ENCODE results near the gene SLC22A9. TPM values are rescaled to one million over a fixed set of nuclear protein-coding genes. Genes with fewer than 3 reads are reported as not detected.

The SLC22A9 gene
- not detected in 2 replicates for total RNA-seq

GRCh38 chr11:63369165-63369970 is at the start of gene SLC22A9:
SLC22A9 (plus strand) TSS chr11:63369785; CDS start chr11:63370057, 272 bp downstream.

Other genes starting within 250 kb of the SLC22A9 start
- not detected in 2 replicates for gene SLC22A24, start 225.6 kb upstream of the SLC22A9 start, total RNA-seq
- not detected in 2 replicates for gene SLC22A25, start 126.2 kb upstream of the SLC22A9 start, total RNA-seq
- gene PLAAT5, start 121.4 kb downstream of the SLC22A9 start, total RNA-seq, result 0.39 and 0.86 TPM in 2 replicates
- gene LGALS12, start 136.3 kb downstream of the SLC22A9 start, total RNA-seq, result 0.11 TPM in 1 of 2 replicates, not detected in the other
- gene PLAAT4, start 167.0 kb downstream of the SLC22A9 start, total RNA-seq, result 27.4 and 36.1 TPM in 2 replicates
- gene PLAAT2, start 193.6 kb downstream of the SLC22A9 start, total RNA-seq, result not detected in 2 replicates
- gene PLAAT3, start 244.6 kb downstream of the SLC22A9 start, total RNA-seq, result 12.4 and 14.9 TPM in 2 replicates